SH-SY5Y (cell line): ENCODE results near the gene BHLHA9.

ENCODE experiments used
- GATA2 ChIP-seq: IDR thresholded peaks from 2 replicates; pipeline ENCODE4 v1.6.1; 2011; ENCODE audit warnings: mild to moderate bottlenecking, low read depth, low read length
- GATA3 ChIP-seq: IDR thresholded peaks from 2 replicates; pipeline ENCODE4 v1.6.1; 2011; ENCODE audit warnings: low read depth, mild to moderate bottlenecking, low read length, moderate library complexity

DNA sequence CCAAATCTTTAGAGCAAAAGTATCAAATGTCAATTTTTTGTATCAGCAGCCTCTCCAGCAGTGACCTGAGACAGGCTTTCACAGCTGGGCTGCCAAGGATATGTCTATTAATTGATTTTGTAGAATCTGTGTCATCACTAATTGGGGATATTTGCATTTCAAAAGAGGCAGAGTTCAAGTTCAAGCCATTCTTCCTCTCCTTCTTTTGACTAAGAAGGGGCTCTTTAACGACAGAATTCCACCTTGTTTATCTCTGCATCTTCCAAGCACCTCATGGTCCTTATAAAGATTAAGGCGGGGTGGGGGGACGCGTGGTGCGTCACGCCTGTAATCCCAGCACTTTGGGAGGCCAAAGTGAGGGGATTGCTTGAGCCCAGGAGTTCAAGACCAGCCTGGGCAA is 15.2 kb upstream of the BHLHA9 start:
- no peak for TF ChIP-seq GATA3
- no peak for TF ChIP-seq GATA2
